Measurements from ENCODE around the gene POPDC3. TPM values are rescaled to one million over a fixed set of nuclear protein-coding genes. Genes with fewer than 3 reads are reported as not detected.

POPDC3 gene
- total RNA-seq, 4 donors from 2014 or later, result not detected

DNA sequence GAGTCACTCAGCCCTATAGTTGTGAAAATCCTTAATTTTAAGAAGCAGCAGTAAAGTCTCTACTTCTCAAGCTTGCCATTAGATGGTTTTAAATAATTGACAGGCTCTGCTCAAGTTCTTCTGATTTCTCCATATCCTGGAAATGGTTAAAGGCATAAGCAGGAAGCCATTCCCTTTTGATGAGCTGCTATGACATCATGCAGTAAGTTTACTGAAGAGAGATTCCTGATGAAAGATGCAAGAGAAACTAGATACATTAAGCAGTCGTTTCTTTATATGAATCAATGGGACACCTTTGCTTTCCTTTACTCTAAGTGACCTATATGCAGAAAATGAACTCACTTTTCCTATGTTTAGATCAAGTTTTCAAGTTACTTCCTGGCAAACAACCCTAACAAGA lies 9.8 kb downstream of the POPDC3 start:
- intact Hi-C loops (cut with DNase I; ENCODE audit: low total_unique reads), result no loop called here
- DNase-seq (ENCODE audit: low spot score in 2 of 2), result no peak
- no peak overlapping the region for H3K4me3 ChIP-seq (ENCODE audit: low read depth, poor library complexity, severe bottlenecking)
- no peak for TF ChIP-seq CTCF (IDR thresholded peaks at IDR 0.05)
- TF ChIP-seq POLR2A (IDR thresholded peaks at IDR 0.05), result no peak
- WGBS, 2 donors, result 0 to 23% methylated on average over 1 of the region's 1 CpG

GRCh38 chr6:105167914-105168313 lies 11.9 kb downstream of the POPDC3 start:
- TF ChIP-seq CTCF (IDR thresholded peaks at IDR 0.05) (no peak), POLR2A (IDR thresholded peaks at IDR 0.05) (no peak)
- intact Hi-C loops (cut with DNase I; ENCODE audit: low total_unique reads), result no loop called here
- no peak overlapping the region for H3K4me3 ChIP-seq (ENCODE audit: low read depth, poor library complexity, severe bottlenecking)
- DNase-seq (ENCODE audit: low spot score in 2 of 2), result no peak

DNA sequence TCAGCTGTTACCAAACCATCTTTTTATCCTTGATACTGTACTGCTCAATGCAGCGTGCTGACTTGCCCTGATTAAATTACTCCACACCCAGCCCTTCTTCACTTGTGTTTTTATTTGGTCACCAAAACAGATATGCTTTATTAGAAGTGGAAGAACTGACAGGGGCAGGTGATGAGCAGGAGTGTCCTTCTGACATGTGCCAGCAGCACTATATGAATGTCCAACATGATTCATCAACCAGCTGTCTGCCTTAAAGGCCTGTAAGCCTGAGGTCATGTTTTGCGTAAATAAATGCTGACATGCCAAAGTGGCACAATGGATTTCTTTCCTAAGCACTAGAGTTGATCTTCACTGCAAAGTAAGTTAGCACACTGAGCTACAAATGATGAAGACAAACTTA lies 15.4 kb downstream of the POPDC3 start:
- 45 to 50% methylated on average over 2 of the region's 2 CpGs for WGBS, 2 donors
- intact Hi-C loops (cut with DNase I; ENCODE audit: low total_unique reads), result no loop called here
- H3K4me3 ChIP-seq (ENCODE audit: low read depth, poor library complexity, severe bottlenecking), result no peak overlapping the region
- DNase-seq (ENCODE audit: low spot score in 2 of 2), result no peak
- TF ChIP-seq CTCF (IDR thresholded peaks at IDR 0.05) (no peak), POLR2A (IDR thresholded peaks at IDR 0.05) (no peak)

DNA sequence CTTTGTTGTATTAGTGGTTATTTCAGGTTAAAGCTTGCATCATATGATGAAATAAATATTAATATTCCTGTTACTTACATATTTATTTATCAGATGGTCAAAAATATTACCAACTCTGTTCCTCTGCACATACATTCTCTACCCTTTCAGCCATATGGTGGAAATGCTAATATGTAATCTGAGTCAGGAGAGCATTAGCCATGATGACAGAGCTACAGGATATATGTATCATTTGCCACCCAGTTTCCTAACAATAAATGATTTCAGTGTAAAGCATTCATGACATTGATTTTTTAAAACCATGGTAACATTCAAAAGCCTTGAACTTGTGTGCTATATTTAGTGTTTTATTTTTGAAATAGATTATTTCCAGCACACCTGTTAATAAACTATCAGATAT lies 16.6 kb downstream of the POPDC3 start:
- H3K4me3 ChIP-seq (ENCODE audit: low read depth, poor library complexity, severe bottlenecking), result no peak overlapping the region
- TF ChIP-seq POLR2A (IDR thresholded peaks at IDR 0.05) (no peak), CTCF (IDR thresholded peaks at IDR 0.05) (no peak)
- intact Hi-C loops (cut with DNase I; ENCODE audit: low total_unique reads), result no loop called here
- DNase-seq (ENCODE audit: low spot score in 2 of 2), result no peak

DNA sequence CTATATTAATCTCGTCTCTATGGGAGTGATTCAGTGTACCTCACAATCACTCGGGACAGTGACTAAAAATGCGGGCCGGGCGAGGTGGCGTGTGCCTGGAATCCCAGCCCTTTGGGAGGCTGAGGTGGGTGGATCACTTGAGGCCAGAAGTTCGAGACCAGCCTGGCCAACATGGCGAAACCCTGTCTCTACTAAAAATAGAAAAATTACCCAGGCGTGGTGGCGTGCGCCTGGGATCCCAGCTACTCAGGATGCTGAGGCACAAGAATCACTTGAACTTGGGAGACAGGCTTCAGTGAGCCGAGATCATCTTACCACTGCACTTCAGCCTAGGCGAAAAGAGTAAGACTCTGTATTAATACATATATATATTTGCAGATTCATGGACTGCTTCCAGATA lies 17.4 kb downstream of the POPDC3 start:
- 95 to 97% methylated on average over 13 of the region's 13 CpGs for WGBS, 2 donors
- intact Hi-C loops (cut with DNase I; ENCODE audit: low total_unique reads), result no loop called here
- no peak for DNase-seq (ENCODE audit: low spot score in 2 of 2)
- TF ChIP-seq CTCF (IDR thresholded peaks at IDR 0.05), result no peak
- TF ChIP-seq POLR2A (IDR thresholded peaks at IDR 0.05), result no peak
- no peak overlapping the region for H3K4me3 ChIP-seq (ENCODE audit: low read depth, poor library complexity, severe bottlenecking)

DNA sequence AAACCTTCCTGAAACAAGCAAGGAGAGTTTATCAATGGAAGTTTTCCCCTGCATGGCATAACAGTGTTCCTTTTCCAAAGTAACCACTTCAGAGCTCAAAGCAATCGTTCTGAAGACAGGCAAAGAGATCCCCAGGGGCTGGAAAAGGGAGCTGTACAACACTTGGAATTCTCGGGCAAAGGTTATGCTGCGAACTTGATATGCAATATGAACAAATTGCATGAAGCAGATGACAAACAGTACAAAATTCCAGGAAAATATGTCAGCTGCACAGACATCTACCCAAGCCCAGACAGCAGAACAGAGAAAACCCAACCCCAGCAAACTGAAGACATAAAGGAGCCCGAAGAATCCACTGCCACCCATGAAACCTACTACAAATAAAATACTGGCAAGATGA lies 18.4 kb downstream of the POPDC3 start:
- DNase-seq (ENCODE audit: low spot score in 2 of 2), result no peak
- WGBS, 2 donors, result 67 to 78% methylated on average over 4 of the region's 4 CpGs
- intact Hi-C loops (cut with DNase I; ENCODE audit: low total_unique reads), result no loop called here
- no peak overlapping the region for H3K4me3 ChIP-seq (ENCODE audit: low read depth, poor library complexity, severe bottlenecking)
- TF ChIP-seq POLR2A (IDR thresholded peaks at IDR 0.05) (no peak), CTCF (IDR thresholded peaks at IDR 0.05) (no peak)

Measured in lower leg skin (tissue), 4 donors.